Natural killer cell treated with Interleukin-12 subunit alpha and Interleukin-12 subunit beta and Interleukin-15 and Interleukin-18, amount 100 ng/mL, for 72 hours (primary cell): Measurements from ENCODE around the gene KIFAP3. TPM values are rescaled to one million over a fixed set of nuclear protein-coding genes. Genes with fewer than 3 reads are reported as not detected.
"Not testable (repeated sequence)": the region's sequence is repeated elsewhere in the genome, so short reads cannot be mapped to it uniquely, and the experiment has no call there.

ENCODE experiments used
- ATAC-seq, 2 donors: fragments of 150-1000 bp; cut with Tn5 transposase in 1 of 2; sonication (Bioruptor Pico), chemical (Tn5 transposase) in 1 of 2; 2 replicates each; pipeline ENCODE4 v1.10.0; 2021
- DNase-seq: peaks from one replicate; pipeline ENCODE4 v3.0.0; 2022; ENCODE audit warnings: low spot score
- H3K27ac Mint-ChIP-seq, 2 donors: 1 replicate in 1 of 2; 2 replicates in 1 of 2; pipeline ENCODE4 v1.8.0; 2022; ENCODE audit warnings: mixed read lengths in 2 of 2, mild to moderate bottlenecking in 1 of 2, moderate library complexity in 1 of 2
- H3K27me3 Mint-ChIP-seq, 2 donors: 1 replicate in 1 of 2; 2 replicates in 1 of 2; pipeline ENCODE4 v1.8.0; 2022; ENCODE audit warnings: mixed read lengths in 2 of 2
- H3K36me3 Mint-ChIP-seq: one replicate; pipeline ENCODE4 v1.8.0; 2022; ENCODE audit warnings: mixed read lengths
- H3K4me1 Mint-ChIP-seq, 2 donors: 1 replicate in 1 of 2; 2 replicates in 1 of 2; pipeline ENCODE4 v1.8.0; 2022; ENCODE audit warnings: low read depth in 2 of 2, mixed read lengths in 2 of 2, mild to moderate bottlenecking in 1 of 2
- H3K4me3 Mint-ChIP-seq: one replicate; pipeline ENCODE4 v1.8.0; 2022; ENCODE audit warnings: mixed read lengths
- H3K9me3 Mint-ChIP-seq: 2 replicates; pipeline ENCODE4 v1.8.0; 2022; ENCODE audit warnings: mixed read lengths
- total RNA-seq, 2 donors: library from RNA; stranded (reverse); gene quantifications; one replicate each; pipeline ENCODE4 v1.2.3, GENCODE V29; 2022

Gene KIFAP3
- total RNA-seq, 2 donors from 2014 or later: 33.6 to 38.3 TPM

GRCh38 chr1:170041423-170042192 is 32.9 kb downstream of the KIFAP3 start:
- H3K9me3 Mint-ChIP-seq: no peaks in the 10 kb centered on the region
- peak overlapping the region in 1 of 2 donors; percentile 37 for H3K27ac Mint-ChIP-seq
- no peak overlapping the region for H3K4me3 Mint-ChIP-seq
- peaks cover 11% of the 10 kb centered on the region for H3K36me3 Mint-ChIP-seq
- ATAC-seq (no peak), DNase-seq (no peak)
- H3K27me3 Mint-ChIP-seq: no peaks in the 10 kb centered on the region
- H3K4me1 Mint-ChIP-seq: peaks cover 0 to 7% of the 10 kb centered on the region in 2 donors

DNA sequence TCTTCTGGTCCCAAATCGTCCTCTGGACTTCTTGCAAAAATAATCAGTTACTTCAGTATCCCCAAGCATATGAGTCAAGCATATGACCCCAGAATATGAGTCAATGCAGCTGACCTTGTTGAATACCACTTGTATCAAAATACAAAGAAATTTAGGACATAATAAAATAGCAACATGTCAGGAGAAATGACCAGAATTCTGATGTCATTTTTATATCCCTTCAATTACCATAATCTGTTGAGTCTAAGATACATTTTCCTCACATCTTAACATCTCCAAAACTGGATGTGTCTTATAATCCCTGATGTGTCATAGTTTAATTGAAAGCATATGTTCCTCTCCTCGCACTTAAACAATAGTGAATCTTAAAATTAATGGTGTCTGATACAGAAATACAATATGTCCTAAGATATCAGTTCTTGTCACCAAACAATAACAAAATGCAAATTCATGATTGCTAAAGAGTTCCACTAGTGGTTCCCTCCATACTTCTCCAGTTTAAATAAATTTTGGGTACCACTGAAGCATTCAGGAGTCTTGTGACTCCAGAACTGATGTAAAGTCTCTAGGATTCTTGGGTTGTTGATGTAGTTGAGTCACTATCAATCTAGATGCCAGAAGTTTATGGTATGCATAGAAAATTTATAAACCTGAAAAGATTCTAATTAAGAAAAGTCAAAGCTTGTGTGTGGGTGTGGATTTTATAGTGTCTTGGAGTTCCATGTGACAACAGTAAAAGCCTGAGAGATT is 41.8 kb downstream of the KIFAP3 start:
- Mint-ChIP-seq H3K36me3 (peaks cover 10% of the 10 kb centered on the region), H3K9me3 (no peaks in the 10 kb centered on the region)
- ATAC-seq: no peak

GRCh38 chr1:170030212-170030611 is 44.3 kb downstream of the KIFAP3 start:
- no peak for ATAC-seq
- no peak overlapping the region for H3K4me3 Mint-ChIP-seq

More for the DNA sequence above, 41.8 kb downstream of the KIFAP3 start:
- Mint-ChIP-seq H3K4me3 (no peak overlapping the region), H3K4me1 (peaks cover 6 to 10% of the 10 kb centered on the region in 2 donors), H3K27ac (no peak overlapping the region), H3K27me3 (no peaks in the 10 kb centered on the region)
- no peak for DNase-seq

GRCh38 chr1:170027760-170028159 is 46.7 kb downstream of the KIFAP3 start:
- peaks cover 9 to 10% of the 10 kb centered on the region in 2 donors for H3K4me1 Mint-ChIP-seq
- H3K9me3 Mint-ChIP-seq: no peaks in the 10 kb centered on the region
- no peak for DNase-seq
- H3K4me3 Mint-ChIP-seq: no peak overlapping the region
- H3K27ac Mint-ChIP-seq: no peak overlapping the region
- H3K27me3 Mint-ChIP-seq: no peaks in the 10 kb centered on the region
- peaks cover 28% of the 10 kb centered on the region for H3K36me3 Mint-ChIP-seq
- no peak for ATAC-seq

More at GRCh38 chr1:170030212-170030611, 44.3 kb downstream of the KIFAP3 start:
- Mint-ChIP-seq H3K4me1 (peaks cover 9 to 10% of the 10 kb centered on the region in 2 donors), H3K27me3 (no peaks in the 10 kb centered on the region), H3K27ac (no peak overlapping the region), H3K9me3 (no peaks in the 10 kb centered on the region), H3K36me3 (peaks cover 26% of the 10 kb centered on the region)
- DNase-seq: no peak

- no peak for ATAC-seq
- H3K4me1 Mint-ChIP-seq: peaks cover 0 to 5% of the 10 kb centered on the region in 2 donors
- no peak overlapping the region for H3K4me3 Mint-ChIP-seq
- no peaks in the 10 kb centered on the region for H3K27me3 Mint-ChIP-seq
- H3K9me3 Mint-ChIP-seq: peaks cover 4% of the 10 kb centered on the region
- no peak for DNase-seq
- H3K27ac Mint-ChIP-seq: no peak overlapping the region
- H3K36me3 Mint-ChIP-seq: peaks cover 20% of the 10 kb centered on the region
These were observed 53.6 kb downstream of the KIFAP3 start for GRCh38 chr1:170020859-170021258.

DNA sequence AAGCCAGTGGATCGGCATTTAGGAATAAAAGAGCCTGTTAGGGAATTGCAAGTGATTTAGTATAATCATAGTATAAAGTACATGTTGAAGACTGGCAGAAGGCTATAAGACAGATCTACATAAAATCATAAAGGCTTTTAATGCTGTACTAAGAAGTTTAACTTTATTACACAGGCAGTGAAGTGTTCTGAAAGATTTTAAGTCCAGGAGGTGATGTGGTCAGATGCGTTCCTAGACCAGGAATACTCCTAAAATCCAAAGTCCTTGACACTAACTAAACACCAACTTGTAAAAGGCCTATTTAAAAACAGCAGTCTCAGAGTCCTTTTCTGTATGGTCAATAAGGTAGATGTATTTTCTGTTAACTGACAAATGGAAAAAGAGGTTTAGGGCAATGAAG is 57.0 kb downstream of the KIFAP3 start:
- peaks cover 4% of the 10 kb centered on the region for H3K9me3 Mint-ChIP-seq
- DNase-seq (no peak), ATAC-seq (no peak)
- H3K4me3 Mint-ChIP-seq: no peak overlapping the region
- no peak overlapping the region for H3K27ac Mint-ChIP-seq
- H3K4me1 Mint-ChIP-seq: peaks cover 0 to 3% of the 10 kb centered on the region in 2 donors
- H3K27me3 Mint-ChIP-seq: no peaks in the 10 kb centered on the region
- H3K36me3 Mint-ChIP-seq: peaks cover 22% of the 10 kb centered on the region

- Mint-ChIP-seq H3K27ac (no peak overlapping the region), H3K27me3 (no peaks in the 10 kb centered on the region), H3K36me3 (peaks cover 20% of the 10 kb centered on the region), H3K9me3 (peaks cover 3% of the 10 kb centered on the region), H3K4me3 (no peak overlapping the region), H3K4me1 (no peaks in the 10 kb centered on the region)
- DNase-seq: no peak
- no peak for ATAC-seq
These were observed 61.6 kb downstream of the KIFAP3 start for GRCh38 chr1:170012920-170013319.

- Mint-ChIP-seq H3K4me3 (no peak overlapping the region), H3K4me1 (peaks cover 0 to 9% of the 10 kb centered on the region in 2 donors), H3K27ac (no peak overlapping the region), H3K9me3 (peaks cover 3% of the 10 kb centered on the region), H3K36me3 (peaks cover 18% of the 10 kb centered on the region), H3K27me3 (no peaks in the 10 kb centered on the region)
- DNase-seq: no peak
- no peak for ATAC-seq
These were observed 64.1 kb downstream of the KIFAP3 start for GRCh38 chr1:170010443-170010842.

DNA sequence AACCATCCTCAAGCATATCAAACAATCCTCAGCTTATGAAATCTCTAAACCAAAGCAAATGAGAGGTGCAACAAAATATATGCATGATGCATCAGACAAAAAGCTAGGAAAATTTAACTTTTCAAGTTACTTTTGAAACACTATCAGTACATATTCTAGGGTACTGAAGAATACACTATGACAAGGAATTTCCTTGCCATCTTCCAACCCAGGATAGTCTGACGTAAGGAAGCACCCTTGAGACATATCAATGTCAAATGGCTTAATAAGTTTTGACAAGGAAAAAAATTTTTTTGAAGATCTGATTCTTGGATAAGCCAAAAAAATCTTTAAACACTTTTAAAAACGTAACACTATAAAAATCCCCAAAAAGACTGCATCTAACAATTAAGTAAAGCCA is 64.9 kb downstream of the KIFAP3 start:
- Mint-ChIP-seq H3K9me3 (peaks cover 3% of the 10 kb centered on the region), H3K4me3 (no peak overlapping the region), H3K27ac (no peak overlapping the region), H3K27me3 (no peaks in the 10 kb centered on the region), H3K4me1 (peaks cover 0 to 9% of the 10 kb centered on the region in 2 donors), H3K36me3 (peaks cover 15% of the 10 kb centered on the region)
- ATAC-seq (no peak), DNase-seq (no peak)

GRCh38 chr1:170008745-170009144 is 65.8 kb downstream of the KIFAP3 start:
- H3K9me3 Mint-ChIP-seq, DNase-seq, H3K27ac Mint-ChIP-seq, H3K4me3 Mint-ChIP-seq, H3K27me3 Mint-ChIP-seq, ATAC-seq, H3K4me1 Mint-ChIP-seq: not testable (repeated sequence)
- H3K36me3 Mint-ChIP-seq: peaks cover 10% of the 10 kb centered on the region

DNA sequence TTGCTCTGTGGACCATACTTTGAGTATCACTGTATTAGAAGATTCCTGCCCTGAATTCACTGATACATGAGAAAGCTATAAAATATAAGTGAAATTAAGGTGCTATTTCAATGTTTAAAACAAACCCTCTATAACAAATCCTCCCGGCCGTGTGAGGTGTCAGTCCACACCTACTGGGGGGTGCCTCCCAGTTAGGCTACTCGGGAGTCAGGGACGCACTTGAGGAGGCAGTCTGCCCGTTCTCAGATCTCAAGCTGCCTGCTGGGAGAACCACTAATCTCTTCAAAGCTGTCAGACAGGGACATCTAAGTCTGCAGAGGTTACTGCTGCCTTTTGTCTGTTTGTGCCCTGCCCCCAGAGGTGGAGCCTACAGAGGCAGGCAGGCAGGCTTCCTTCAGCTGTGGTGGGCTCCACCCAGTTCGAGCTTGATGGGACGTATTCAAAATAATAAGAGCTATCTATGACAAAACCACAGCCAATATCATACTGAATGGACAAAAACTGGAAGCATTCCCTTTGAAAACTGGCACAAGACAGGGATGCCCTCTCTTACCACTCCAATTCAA is 71.1 kb downstream of the KIFAP3 start:
- not testable (repeated sequence) for ATAC-seq, H3K27me3 Mint-ChIP-seq, DNase-seq, H3K27ac Mint-ChIP-seq, H3K9me3 Mint-ChIP-seq, H3K36me3 Mint-ChIP-seq, H3K4me1 Mint-ChIP-seq, H3K4me3 Mint-ChIP-seq

DNA sequence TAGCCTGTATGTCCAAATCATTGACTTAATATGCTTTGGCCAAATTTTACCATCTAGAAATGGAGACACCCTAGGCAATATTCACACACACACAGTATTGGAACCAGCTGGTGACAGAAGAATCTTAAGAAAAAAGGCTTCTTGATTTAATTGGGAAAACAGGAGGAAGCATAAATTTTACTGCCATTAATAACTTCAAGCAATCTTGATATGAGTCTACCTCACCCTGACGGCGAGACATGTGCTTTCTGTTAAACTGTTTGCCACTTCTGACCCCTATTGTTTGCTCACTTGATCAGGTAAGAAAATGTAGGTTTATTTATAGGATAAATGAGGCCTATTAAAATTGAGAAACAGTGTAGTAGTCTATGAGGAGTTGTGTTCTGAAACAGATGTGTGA is 73.2 kb downstream of the KIFAP3 start:
- no peaks in the 10 kb centered on the region for H3K36me3 Mint-ChIP-seq
- ATAC-seq: no peak
- no peaks in the 10 kb centered on the region for H3K27me3 Mint-ChIP-seq

DNA sequence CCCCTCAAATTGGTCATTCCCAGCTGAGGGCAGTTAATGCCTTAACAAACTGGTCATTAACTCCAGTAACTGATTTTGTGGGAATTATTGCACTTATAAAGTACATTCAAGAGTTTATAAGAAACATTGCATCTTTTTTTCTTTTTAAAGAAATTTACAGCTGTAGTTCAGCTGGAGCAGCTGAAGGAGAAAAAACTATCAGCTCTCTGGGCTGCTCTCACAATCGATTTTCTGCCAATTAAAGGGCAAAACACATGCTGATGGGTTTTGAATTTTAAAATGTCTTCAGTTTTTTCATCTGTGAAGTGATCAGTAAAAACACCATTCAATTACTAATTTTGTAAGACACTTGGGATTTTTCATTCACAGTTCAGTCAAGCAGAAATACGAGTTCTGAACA is 74.7 kb downstream of the KIFAP3 start:
- Mint-ChIP-seq H3K9me3 (no peaks in the 10 kb centered on the region), H3K27ac (no peak overlapping the region), H3K36me3 (no peaks in the 10 kb centered on the region), H3K4me1 (peaks cover 3 to 6% of the 10 kb centered on the region in 2 donors), H3K4me3 (no peak overlapping the region), H3K27me3 (no peaks in the 10 kb centered on the region)
- ATAC-seq (no peak), DNase-seq (no peak)

More for the DNA sequence above, 73.2 kb downstream of the KIFAP3 start:
- DNase-seq: no peak
- Mint-ChIP-seq H3K9me3 (no peaks in the 10 kb centered on the region), H3K4me3 (no peak overlapping the region), H3K4me1 (peaks cover 2 to 3% of the 10 kb centered on the region in 2 donors), H3K27ac (no peak overlapping the region)

DNA sequence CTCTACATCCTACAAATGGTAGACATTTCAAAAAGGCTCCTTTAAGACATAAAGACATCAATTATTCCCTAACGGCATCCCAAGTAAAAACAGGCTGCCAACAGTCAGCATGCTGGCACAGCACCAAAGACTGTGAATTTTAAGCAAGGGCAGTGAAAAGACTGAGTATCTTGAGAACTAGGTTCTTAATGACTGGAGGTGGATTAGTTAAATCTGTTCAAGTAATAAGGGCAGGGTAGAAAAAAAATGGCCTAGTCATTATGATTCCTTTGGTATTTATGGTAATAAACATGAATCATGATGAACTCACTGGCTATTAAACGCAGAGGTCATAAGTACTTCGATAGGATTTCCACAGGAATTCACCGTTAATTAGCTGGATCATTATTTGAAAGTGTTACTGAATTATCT is 75.2 kb downstream of the KIFAP3 start:
- ATAC-seq (no peak), DNase-seq (no peak)
- H3K36me3 Mint-ChIP-seq: no peaks in the 10 kb centered on the region
- no peak overlapping the region for H3K27ac Mint-ChIP-seq
- no peak overlapping the region for H3K4me3 Mint-ChIP-seq
- H3K9me3 Mint-ChIP-seq: no peaks in the 10 kb centered on the region
- no peaks in the 10 kb centered on the region for H3K27me3 Mint-ChIP-seq
- peaks cover 3 to 6% of the 10 kb centered on the region in 2 donors for H3K4me1 Mint-ChIP-seq
